Activated CD4-positive, alpha-beta T cell treated with anti-CD3 and anti-CD28 coated beads for 24 hours (primary cell): ENCODE results near the gene CHST8.
A peak's percentile ranks its signal among the peaks of the same experiment; 100 is the strongest.

ENCODE experiments used
- DNase-seq, 2 donors: peaks; one replicate each; pipeline ENCODE4 v3.0.0-alpha.2; 2020; ENCODE audit warnings: low read depth in 2 of 2

CHST8 gene

GRCh38 chr19:33794683-33795369 lies 173.1 kb downstream of the CHST8 start:
- DNase-seq = no peak

DNA sequence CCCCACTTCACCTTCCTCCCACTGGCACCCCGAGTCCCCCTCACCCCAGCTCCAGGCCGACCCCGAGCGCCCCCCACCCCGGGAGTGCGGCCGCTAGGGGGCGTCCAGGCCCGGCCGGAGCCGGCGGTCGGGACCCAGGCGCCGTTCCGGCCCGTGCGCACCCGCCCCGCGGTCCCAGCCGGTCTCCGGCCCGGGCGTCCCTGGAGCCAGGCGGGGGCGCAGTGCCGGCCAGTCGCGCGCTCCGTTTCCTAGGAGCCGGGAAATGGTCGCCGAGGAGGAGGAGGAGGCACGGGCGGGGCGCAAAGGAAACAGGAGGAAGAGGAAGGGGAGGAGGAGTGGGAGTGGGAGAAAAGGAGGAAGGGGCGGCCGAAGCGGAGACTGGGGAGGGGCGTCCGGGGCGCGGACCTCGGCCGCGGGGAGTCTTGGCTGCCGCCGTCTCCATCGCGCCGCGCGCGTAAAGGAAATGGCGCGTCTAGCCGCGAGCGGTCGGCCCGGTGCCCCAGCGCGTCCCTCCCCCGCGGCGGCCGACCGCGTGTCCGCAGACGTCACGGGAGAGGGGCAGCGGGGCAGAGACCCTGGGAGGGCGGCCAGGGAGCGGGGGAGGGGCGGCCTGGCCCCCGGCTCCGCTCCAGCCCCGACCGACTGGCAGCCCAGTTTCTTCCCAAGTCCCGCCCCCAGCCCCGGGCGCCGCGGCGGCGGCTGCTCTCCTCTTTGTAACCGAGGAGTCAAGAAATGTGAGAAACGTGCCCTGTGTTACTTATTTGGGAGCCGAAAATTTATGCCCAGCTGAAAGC lies 173.8 kb downstream of the CHST8 start:
- peak; percentile 27 to 52 for DNase-seq

GRCh38 chr19:33796164-33796875 lies 174.6 kb downstream of the CHST8 start, which contains the start of gene KCTD15:
Gene KCTD15, plus strand, starts transcription at chr19:33796870. Its CDS starts 3,585 bp downstream, at chr19:33800455.
- no peak for DNase-seq

GRCh38 chr19:33797802-33798671 lies 176.3 kb downstream of the CHST8 start:
- no peak for DNase-seq

GRCh38 chr19:33798681-33799111 lies 176.9 kb downstream of the CHST8 start:
- no peak for DNase-seq

- DNase-seq = no peak
Measured at GRCh38 chr19:33799476-33799875, 177.7 kb downstream of the CHST8 start.

- DNase-seq = no peak
Measured at GRCh38 chr19:33800012-33800680, 178.4 kb downstream of the CHST8 start.

DNA sequence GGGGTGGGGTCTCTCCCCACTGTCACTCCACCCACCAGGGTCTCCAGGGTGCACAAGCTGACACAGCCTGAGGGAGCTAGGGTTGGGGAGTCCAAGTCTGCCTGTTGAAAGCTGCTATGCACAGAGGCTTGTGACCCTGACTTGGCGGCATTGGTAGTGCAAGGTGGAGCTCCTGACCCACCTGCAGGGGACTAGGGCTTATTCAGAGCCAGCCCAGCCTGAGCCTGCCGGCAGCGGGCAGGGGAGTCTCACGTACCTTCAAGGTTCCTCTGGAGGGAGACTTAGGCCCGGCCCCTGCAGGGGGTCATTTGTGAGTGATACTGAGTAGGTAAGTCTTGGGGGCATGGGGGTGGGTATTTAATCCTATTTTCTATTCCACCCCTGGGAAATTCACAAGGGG lies 179.7 kb downstream of the CHST8 start:
- no peak for DNase-seq

DNA sequence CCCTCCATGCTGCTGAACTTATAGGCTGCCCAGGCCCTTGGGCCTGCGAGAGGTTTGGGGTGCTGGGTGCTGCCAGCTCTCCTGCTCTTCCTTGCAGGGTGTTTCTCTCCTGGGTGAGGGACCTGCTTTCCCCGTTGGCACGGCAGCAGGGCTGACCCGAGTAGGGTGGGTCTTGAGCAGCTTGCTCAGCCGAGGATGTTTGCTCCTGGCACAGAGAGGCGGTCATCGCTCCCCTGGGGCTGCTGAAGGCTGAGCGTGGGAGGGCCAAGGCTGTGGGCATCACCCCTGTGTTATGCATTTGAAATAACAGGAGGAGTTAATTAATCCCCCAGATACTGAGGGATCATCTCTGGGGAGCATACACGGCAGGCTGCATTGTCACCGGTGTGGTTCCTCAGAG lies 180.2 kb downstream of the CHST8 start:
- no peak for DNase-seq

DNA sequence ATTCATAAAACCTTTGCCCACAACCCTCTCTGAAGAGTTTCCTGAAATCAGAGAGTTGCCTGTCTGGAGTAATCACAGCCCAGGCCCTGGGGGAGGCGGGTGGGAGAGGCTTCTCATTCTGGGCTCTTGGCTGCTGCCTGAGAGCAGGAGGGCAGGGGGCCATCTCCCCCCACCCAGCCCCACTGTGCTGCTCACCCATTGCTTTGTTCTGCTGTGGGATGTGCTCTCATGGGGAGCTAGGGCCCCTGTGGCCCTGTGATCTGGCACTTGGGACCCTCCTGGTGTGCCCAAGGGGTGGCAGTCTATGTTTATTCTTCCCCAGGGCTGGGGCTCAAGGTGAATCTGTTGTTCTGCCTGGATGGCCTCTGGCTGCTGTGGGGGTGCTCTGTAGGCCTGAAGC lies 181.0 kb downstream of the CHST8 start:
- DNase-seq = no peak

- DNase-seq = no peak
Measured at GRCh38 chr19:33803383-33803782, 181.6 kb downstream of the CHST8 start.

GRCh38 chr19:33804021-33804799 lies 182.5 kb downstream of the CHST8 start:
- DNase-seq = no peak

- no peak for DNase-seq
Measured at GRCh38 chr19:33805313-33805712, 183.6 kb downstream of the CHST8 start.

DNA sequence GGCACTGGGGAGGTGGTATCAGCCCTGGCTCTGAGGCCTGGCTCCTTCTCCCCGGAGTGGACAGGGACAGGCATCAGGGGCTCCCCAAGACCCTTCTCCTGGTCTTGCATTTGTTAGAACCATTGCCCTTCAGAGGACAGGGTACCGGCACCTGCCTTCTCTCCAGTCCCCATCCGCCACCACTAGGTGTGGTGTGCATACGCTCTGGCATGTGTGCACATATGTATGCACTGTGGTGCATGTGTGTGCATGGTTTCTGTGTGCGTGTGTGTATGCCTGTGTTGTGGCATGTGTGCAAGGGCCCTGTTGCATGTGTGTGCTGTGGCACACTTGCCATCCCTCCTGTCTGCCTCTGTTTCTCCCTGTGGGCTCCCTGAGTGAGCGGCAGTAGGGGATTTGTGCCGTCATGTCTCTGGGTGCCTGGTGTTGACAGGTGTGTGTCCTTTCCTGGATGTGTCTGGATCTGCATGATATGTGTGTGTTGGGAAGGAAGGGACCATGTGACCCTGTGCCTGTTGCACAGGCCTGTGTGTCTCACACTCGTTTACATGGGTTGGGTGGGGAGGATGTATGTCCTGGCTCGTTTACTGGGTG lies 184.2 kb downstream of the CHST8 start:
- DNase-seq = no peak

DNA sequence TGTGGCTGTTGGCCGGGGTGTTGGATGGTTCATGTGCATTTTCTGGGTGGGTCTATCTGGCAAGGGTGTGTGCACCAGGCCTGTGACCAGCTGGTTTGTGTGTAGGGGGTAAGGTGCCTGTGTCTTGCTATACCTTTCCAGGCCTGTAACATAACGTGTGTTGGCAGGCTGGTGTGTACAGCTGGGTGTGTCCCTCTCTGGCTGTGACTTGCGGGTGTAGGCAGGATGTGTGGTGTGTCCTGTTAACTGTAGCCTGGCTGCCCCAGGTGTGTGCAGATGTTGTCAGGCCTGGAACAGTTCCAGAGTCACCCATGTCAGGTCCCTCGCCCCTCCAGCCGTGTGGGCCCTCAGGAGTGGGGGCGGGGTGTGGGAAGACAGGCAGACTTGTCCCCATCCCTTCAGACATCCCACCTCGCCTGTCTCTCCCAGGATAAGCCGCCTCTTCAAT lies 184.7 kb downstream of the CHST8 start:
- no peak for DNase-seq

DNA sequence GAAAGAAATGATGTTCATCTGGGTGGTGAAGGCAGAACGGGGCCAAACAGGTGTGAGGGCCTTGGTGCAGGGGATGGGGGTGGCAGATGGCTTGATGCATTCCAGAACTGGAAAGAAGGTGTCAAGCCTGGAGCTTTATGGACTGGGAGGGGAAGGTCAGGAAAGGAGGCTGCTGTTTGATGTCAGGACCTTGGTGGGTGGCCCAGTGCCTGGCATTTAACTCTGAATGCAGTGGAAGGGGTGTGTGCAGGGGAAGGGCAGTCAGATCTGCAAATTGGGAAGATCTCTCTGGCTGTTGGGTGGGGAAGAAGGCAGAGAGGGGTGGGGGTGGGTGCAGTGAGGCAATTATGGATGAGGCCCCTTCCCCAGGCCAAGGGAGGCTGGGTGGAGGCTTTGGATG lies 186.6 kb downstream of the CHST8 start:
- DNase-seq = no peak

DNA sequence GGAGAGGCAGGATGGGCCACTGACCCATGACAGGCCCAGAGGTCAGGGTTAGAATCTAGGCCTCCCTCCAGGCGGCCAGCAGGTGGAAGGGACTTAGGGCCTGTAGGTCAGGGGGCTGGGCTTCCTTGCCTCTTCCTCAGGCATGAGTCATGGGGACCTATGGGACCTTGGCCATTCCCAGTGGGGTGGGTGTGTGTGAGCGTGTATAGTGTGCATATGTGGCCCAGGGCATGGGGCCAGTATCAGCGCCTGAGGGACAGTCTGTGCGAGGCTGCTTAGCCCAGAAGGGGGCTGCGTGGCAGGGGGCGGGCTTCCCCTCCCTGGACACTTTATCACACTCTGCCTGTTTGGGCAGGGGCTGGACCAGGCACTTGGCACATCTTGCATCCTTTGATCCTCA lies 188.2 kb downstream of the CHST8 start:
- DNase-seq = no peak

DNA sequence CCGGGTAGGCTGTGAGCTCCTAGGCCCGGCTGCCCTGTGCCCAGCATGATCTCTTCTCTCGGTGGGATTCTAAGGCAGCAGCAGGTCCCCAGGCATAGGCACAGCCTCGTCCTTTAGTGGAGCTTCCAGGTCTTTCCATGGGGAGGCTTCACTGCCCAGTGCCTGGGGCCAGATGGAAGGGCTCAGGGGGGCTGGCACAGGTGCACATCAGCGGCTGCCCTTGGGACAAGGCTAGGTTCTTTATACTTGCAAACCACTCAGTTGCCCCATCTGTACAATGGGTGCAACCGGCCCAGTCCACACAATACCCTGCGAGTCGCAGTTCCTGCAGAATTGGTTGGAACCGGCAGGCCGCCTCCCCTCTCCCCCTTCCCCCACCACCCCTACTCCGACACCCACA lies 189.1 kb downstream of the CHST8 start:
- DNase-seq = no peak

- DNase-seq = no peak
Measured at GRCh38 chr19:33811246-33811645, 189.5 kb downstream of the CHST8 start.
